ENCODE results near the gene PCDHGA7. TPM values are rescaled to one million over a fixed set of nuclear protein-coding genes. Genes with fewer than 3 reads are reported as not detected.
"Not testable (repeated sequence)": the region's sequence is repeated elsewhere in the genome, so short reads cannot be mapped to it uniquely, and the experiment has no call there.

PCDHGA7 gene
- total RNA-seq, 1 donor from 2014 or later, result 2.2 TPM

- Histone ChIP-seq H3K4me3 (ENCODE audit: low read depth, low read length) (peak within 1 kb of the TSS; percentile 30), H3K27me3 (ENCODE audit: control insufficient read depth, insufficient read depth, low read length) (peaks cover 17% of the 10 kb centered on the region)
- TF ChIP-seq, protein P1, sequence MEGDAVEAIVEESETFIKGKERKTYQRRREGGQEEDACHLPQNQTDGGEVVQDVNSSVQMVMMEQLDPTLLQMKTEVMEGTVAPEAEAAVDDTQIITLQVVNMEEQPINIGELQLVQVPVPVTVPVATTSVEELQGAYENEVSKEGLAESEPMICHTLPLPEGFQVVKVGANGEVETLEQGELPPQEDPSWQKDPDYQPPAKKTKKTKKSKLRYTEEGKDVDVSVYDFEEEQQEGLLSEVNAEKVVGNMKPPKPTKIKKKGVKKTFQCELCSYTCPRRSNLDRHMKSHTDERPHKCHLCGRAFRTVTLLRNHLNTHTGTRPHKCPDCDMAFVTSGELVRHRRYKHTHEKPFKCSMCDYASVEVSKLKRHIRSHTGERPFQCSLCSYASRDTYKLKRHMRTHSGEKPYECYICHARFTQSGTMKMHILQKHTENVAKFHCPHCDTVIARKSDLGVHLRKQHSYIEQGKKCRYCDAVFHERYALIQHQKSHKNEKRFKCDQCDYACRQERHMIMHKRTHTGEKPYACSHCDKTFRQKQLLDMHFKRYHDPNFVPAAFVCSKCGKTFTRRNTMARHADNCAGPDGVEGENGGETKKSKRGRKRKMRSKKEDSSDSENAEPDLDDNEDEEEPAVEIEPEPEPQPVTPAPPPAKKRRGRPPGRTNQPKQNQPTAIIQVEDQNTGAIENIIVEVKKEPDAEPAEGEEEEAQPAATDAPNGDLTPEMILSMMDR (IDR thresholded peaks at IDR 0.05; ENCODE audit: insufficient read depth, low read length, poor library complexity, severe bottlenecking), result peak; percentile 58
- not testable (repeated sequence) for H3K36me3 ChIP-seq (ENCODE audit: control insufficient read depth, insufficient read depth, low read length); DNase-seq (ENCODE audit: low read depth)
These were observed 15.4 kb downstream of the PCDHGA7 start, which contains the start of gene PCDHGB5 for GRCh38 chr5:141397756-141398551. PCDHGB5 (plus strand) TSS chr5:141397947; CDS start chr5:141398128, 181 bp downstream.

- DNase-seq (ENCODE audit: low read depth), result no peak
- Histone ChIP-seq H3K36me3 (ENCODE audit: control insufficient read depth, insufficient read depth, low read length) (no peaks in the 10 kb centered on the region), H3K4me3 (ENCODE audit: low read depth, low read length) (no peak overlapping the region), H3K27me3 (ENCODE audit: control insufficient read depth, insufficient read depth, low read length) (peaks cover 16% of the 10 kb centered on the region)
- TF ChIP-seq, protein P1 (IDR thresholded peaks at IDR 0.05; ENCODE audit: insufficient read depth, low read length, poor library complexity, severe bottlenecking), result no peak
These were observed 16.1 kb downstream of the PCDHGA7 start for GRCh38 chr5:141398608-141399007.

GRCh38 chr5:141399555-141400258 lies 17.2 kb downstream of the PCDHGA7 start:
- Histone ChIP-seq H3K27me3 (ENCODE audit: control insufficient read depth, insufficient read depth, low read length) (peaks cover 15% of the 10 kb centered on the region), H3K36me3 (ENCODE audit: control insufficient read depth, insufficient read depth, low read length) (no peaks in the 10 kb centered on the region), H3K4me3 (ENCODE audit: low read depth, low read length) (no peak overlapping the region)
- TF ChIP-seq, protein P1 (IDR thresholded peaks at IDR 0.05; ENCODE audit: insufficient read depth, low read length, poor library complexity, severe bottlenecking), result no peak
- DNase-seq (ENCODE audit: low read depth), result no peak

- Histone ChIP-seq H3K36me3 (ENCODE audit: control insufficient read depth, insufficient read depth, low read length) (no peaks in the 10 kb centered on the region), H3K27me3 (ENCODE audit: control insufficient read depth, insufficient read depth, low read length) (peaks cover 14% of the 10 kb centered on the region), H3K4me3 (ENCODE audit: low read depth, low read length) (peak within 1 kb of the TSS; percentile 26)
- DNase-seq (ENCODE audit: low read depth), result no peak
- TF ChIP-seq, protein P1 (IDR thresholded peaks at IDR 0.05; ENCODE audit: insufficient read depth, low read length, poor library complexity, severe bottlenecking), result peak; percentile 21
These were observed 20.2 kb downstream of the PCDHGA7 start, which contains the start of gene PCDHGA9 for GRCh38 chr5:141402553-141403243. PCDHGA9 (plus strand) TSS chr5:141402778; CDS start chr5:141402953, 175 bp downstream.

GRCh38 chr5:141403387-141403786 lies 20.8 kb downstream of the PCDHGA7 start:
- peaks cover 16% of the 10 kb centered on the region for H3K27me3 ChIP-seq (ENCODE audit: control insufficient read depth, insufficient read depth, low read length)
- DNase-seq (ENCODE audit: low read depth), result no peak
- no peak overlapping the region for H3K4me3 ChIP-seq (ENCODE audit: low read depth, low read length)
- TF ChIP-seq, protein P1 (IDR thresholded peaks at IDR 0.05; ENCODE audit: insufficient read depth, low read length, poor library complexity, severe bottlenecking), result no peak
- H3K36me3 ChIP-seq (ENCODE audit: control insufficient read depth, insufficient read depth, low read length), result no peaks in the 10 kb centered on the region
